ENCODE results near the gene SAP30BP.

DNA sequence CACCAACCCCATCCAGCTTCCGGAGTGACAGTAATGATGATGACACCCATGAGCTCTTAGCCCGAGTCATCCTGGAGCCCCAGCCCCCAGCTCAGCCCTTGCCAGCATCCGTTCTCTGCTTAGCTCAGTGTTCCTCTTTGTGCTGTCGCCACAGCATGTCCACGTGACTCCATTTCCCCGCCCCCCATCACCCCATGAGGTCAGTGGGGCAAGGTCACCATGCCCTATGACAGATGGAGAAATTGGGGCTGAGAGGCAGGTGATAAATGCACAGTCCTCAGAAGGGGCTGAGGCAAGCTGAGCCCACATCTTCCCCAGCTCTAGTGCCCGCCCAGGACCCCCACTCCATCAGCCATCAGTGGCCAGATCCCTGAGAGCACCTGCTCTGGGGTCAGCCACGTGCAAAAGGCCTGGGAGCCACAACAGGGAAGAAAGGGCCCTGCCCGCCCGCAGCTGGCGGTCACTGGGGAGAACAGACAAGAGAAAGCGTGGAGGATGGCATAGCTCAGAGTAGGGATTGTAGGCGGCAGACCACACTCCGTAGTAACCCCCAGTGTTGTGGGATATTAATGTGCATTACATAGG, 71.2 kb downstream of the SAP30BP start:
- TF ChIP-seq SUZ12 (IDR thresholded peaks at IDR 0.05; ENCODE audit: unreplicated experiment) (no peak), ESRRA (IDR thresholded peaks at IDR 0.05; ENCODE audit: low read length) (peak; percentile 25; the same call in 1 of the 2 replicates), TAF1 (IDR thresholded peaks at IDR 0.05; ENCODE audit: borderline replicate concordance, low read depth, low read length) (no peak), BCL11A (IDR thresholded peaks at IDR 0.05; ENCODE audit: low read depth, low read length) (no peak)
- TF ChIP-seq, protein P1, sequence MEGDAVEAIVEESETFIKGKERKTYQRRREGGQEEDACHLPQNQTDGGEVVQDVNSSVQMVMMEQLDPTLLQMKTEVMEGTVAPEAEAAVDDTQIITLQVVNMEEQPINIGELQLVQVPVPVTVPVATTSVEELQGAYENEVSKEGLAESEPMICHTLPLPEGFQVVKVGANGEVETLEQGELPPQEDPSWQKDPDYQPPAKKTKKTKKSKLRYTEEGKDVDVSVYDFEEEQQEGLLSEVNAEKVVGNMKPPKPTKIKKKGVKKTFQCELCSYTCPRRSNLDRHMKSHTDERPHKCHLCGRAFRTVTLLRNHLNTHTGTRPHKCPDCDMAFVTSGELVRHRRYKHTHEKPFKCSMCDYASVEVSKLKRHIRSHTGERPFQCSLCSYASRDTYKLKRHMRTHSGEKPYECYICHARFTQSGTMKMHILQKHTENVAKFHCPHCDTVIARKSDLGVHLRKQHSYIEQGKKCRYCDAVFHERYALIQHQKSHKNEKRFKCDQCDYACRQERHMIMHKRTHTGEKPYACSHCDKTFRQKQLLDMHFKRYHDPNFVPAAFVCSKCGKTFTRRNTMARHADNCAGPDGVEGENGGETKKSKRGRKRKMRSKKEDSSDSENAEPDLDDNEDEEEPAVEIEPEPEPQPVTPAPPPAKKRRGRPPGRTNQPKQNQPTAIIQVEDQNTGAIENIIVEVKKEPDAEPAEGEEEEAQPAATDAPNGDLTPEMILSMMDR (IDR thresholded peaks at IDR 0.05 in 2 of 3, conservative IDR thresholded peaks at IDR 0.05 in 1 of 3; ENCODE audit: control insufficient read depth in 2 of 3, extremely low read depth in 1 of 3, insufficient read depth in 1 of 3, low read depth in 3 of 3, low read length in 3 of 3): no peak
